MG63 (cell line): Measurements from ENCODE around the gene CAMKMT. TPM values are rescaled to one million over a fixed set of nuclear protein-coding genes. Genes with fewer than 3 reads are reported as not detected.

ENCODE experiments used
- DNase-seq: peaks from one replicate; pipeline ENCODE4 v3.0.0-alpha.2; 2020
- H3K27me3 ChIP-seq: fragments of 250-450 bp; sonication (Bioruptor Pico); 2 replicates; pipeline ENCODE4 v1.5.1; 2020; ENCODE audit warnings: mild to moderate bottlenecking, moderate library complexity
- H3K36me3 ChIP-seq: fragments of 250-450 bp; sonication (Bioruptor Pico); 2 replicates; pipeline ENCODE4 v1.5.1; 2020; ENCODE audit warnings: mild to moderate bottlenecking, moderate library complexity
- H3K4me3 ChIP-seq: fragments of 250-450 bp; sonication (Bioruptor Pico); 2 replicates; pipeline ENCODE4 v1.5.1; 2020; ENCODE audit warnings: mild to moderate bottlenecking, moderate library complexity
- H3K9me3 ChIP-seq: fragments of 250-450 bp; sonication (Bioruptor Pico); 2 replicates; pipeline ENCODE4 v1.5.1; 2020; ENCODE audit warnings: mild to moderate bottlenecking, moderate library complexity
- total RNA-seq: library from RNA; depleted of rRNA; stranded (reverse); fragments of >200 nt; shearing (Covaris generic); gene quantifications from 2 replicates; pipeline ENCODE4 v1.2.3, GENCODE V29; 2014; ENCODE audit warnings: low replicate concordance

CAMKMT gene
- total RNA-seq, 1 experiment from 2014 or later, result 1.3 TPM

DNA sequence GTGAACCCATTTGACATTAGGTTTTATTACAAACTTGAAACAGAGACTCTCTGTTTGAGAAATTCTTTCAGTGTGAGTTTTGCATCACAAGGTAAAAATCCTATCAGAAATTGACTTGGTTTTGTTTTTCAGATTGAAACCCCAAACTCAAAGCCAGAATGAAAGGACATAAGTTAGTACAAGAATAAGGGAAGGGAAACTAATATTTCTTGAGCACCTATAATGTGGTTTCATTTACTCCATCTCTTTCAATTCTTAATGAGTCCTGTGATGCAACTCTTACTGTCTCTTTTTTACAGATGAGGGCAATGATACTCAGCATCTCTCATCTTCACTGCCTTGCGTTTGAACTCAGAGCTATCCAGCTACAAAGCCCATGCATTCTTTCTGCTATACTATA is 369.8 kb downstream of the CAMKMT start:
- Histone ChIP-seq H3K9me3 (peaks cover 10% of the 10 kb centered on the region), H3K27me3 (no peaks in the 10 kb centered on the region), H3K4me3 (no peak overlapping the region), H3K36me3 (no peaks in the 10 kb centered on the region)
- no peak for DNase-seq

DNA sequence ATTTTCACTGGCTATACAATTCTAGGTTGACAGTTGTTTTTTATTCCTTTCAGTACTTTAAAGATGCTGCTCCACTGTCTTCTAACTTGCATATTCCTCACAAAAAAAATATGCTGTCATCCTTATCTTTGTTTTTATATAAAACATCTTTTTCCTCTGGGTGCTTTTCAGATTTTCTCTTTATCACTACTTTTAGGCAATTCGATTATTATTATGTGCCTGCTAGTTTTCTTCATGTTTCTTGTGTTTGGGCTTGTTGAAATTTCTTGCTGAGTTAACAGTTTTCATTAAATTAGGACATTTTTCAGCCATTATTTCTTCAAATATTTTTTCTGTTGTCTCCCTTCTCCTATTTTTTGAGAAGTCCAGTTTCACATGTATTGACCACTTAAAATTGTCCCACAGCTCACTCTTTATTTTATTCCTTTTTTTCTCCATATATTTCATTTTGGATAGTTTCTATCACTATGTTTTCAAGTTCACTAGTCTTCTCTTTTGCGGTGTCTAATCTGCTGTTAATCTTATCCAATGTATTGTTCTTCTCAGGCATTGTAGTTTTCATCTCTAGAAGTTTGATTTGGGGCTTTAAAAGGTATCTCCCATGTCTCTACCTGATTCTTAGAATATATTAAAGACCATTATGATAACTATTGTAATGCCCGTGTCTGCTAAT is 374.7 kb downstream of the CAMKMT start:
- peaks cover 24% of the 10 kb centered on the region for H3K9me3 ChIP-seq
- DNase-seq, result no peak

DNA sequence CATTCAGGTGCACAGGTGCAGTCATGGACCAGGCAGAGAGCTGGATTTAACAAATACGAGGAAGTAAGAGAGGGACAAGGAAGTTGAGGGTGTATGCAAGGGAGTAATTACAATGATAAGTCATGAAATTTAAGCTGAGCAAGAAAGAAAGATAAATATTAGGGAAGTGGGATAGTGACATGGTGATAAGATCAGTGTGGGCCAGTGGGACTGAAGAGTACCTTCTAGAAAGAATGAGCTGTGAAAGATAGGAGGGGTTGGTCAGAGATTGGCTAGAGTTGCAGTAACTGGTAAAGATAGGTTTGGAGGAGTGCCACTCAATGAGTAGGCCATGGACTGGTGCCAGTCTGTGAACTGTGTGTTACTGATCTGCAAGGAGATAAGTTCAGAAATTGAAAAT is 378.9 kb downstream of the CAMKMT start:
- peaks cover 20% of the 10 kb centered on the region for H3K9me3 ChIP-seq
- H3K36me3 ChIP-seq, result no peaks in the 10 kb centered on the region
- H3K27me3 ChIP-seq, result no peaks in the 10 kb centered on the region
- peak; percentile 48 for DNase-seq
- H3K4me3 ChIP-seq, result no peak overlapping the region

More for the DNA sequence above, 374.7 kb downstream of the CAMKMT start:
- H3K36me3 ChIP-seq, result no peaks in the 10 kb centered on the region
- H3K4me3 ChIP-seq, result no peak overlapping the region
- H3K27me3 ChIP-seq, result no peaks in the 10 kb centered on the region

DNA sequence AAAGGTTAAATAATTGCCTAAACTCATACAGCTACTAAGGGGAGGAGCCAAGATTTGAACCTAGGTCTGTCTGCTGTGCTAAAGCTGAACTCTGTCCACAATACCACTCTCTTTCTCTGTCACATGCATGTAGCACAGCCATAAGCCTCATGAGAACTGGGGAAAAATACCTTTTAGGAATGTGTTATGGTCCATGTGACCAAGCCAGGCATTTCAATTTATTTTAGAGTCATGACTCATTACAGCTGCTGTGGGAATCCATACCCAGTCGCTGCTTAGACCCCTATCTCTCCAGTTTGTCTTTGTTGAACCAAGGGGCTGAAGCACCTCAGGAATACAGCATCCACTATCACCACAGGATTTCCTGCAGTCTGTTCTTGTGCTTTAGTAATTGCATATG is 379.8 kb downstream of the CAMKMT start:
- no peak for DNase-seq
- H3K36me3 ChIP-seq, result no peaks in the 10 kb centered on the region
- H3K27me3 ChIP-seq, result no peaks in the 10 kb centered on the region
- peaks cover 14% of the 10 kb centered on the region for H3K9me3 ChIP-seq
- no peak overlapping the region for H3K4me3 ChIP-seq

DNA sequence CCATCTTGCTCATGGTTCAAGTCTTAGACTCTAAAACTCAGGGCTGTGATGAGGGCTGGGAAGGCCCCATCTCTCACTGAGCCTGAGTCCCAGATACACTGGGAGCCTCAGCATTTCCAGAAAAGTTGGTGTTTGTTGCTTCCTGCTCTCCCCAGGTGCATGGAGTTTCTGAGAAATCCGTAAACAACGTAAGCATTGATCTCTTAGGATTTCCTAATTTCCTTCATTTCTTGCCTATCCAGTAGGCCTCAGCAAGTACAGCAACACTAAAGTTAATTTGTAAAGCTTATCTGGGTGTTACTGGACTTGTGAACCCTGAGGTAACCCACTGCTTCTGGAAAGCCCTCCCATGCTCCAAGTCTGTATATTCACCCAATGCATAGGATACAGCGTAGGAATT is 380.3 kb downstream of the CAMKMT start:
- DNase-seq, result no peak
- Histone ChIP-seq H3K27me3 (no peaks in the 10 kb centered on the region), H3K4me3 (no peak overlapping the region), H3K9me3 (peaks cover 9% of the 10 kb centered on the region), H3K36me3 (no peaks in the 10 kb centered on the region)

DNA sequence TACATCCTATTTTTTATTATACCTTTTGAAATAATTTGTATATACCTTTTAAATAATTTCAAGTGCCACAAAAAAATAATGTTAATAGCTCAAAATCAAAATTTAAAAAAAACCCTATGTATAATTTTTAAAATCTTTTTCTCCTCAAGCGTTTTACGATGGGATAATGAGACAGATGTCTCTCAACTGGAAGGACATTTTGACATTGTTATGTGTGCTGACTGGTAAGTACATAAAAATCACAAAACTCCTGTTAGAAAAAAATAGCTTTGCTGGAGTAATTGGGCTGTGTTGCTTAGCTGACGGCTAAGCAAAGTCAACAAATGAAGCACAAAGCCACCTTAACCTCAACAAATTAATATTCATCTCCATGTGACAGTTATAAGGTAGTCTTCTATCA is 381.7 kb downstream of the CAMKMT start:
- Histone ChIP-seq H3K4me3 (no peak overlapping the region), H3K9me3 (0 out of 2 replicates have a peak, but pooled peaks cover under 1% of the 10 kb centered on the region), H3K36me3 (no peaks in the 10 kb centered on the region), H3K27me3 (no peaks in the 10 kb centered on the region)
- no peak for DNase-seq

DNA sequence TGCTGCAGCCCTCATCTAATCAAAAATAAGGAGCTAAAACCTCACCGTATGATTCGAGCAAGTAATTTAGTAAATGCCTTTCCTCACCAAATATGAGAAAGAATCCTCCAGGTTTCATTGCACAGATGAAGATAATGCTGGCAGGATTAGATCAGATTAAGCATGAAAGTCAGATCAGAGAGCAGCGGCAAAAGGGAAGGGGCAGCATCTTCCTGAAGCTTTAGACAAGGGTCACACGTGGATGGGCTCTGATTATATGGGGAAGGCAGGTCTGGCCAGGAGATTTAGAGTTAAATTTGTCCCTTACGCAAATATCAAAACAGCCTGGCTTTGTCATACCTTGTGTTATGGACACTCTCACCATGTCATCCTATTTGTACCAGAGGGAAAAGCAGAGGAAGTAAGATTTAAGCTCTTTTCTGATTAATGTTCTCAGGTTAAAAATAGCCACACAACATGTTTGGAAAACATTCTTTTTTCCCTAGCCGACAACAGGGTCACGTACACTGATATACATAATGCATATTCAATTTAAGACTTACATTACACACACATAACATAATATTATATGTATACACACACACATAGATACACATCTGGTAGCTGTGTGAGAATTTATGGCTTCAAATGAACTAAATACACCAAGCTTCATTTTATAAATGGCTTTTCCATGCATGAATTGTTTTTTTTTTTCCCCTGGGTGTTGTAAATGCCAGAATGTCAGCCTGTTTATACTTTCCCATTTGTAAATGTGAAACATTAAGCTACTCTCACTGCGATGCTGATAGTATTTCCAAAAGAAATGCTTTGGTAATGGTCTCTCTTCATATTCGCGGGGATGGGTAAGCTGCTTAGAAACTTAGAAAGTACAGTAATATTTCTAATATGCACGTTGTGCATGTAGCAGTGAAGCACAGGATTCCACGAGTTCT is 383.5 kb downstream of the CAMKMT start:
- Histone ChIP-seq H3K36me3 (no peaks in the 10 kb centered on the region), H3K9me3 (no peaks in the 10 kb centered on the region), H3K27me3 (no peaks in the 10 kb centered on the region), H3K4me3 (no peak overlapping the region)
- no peak for DNase-seq

DNA sequence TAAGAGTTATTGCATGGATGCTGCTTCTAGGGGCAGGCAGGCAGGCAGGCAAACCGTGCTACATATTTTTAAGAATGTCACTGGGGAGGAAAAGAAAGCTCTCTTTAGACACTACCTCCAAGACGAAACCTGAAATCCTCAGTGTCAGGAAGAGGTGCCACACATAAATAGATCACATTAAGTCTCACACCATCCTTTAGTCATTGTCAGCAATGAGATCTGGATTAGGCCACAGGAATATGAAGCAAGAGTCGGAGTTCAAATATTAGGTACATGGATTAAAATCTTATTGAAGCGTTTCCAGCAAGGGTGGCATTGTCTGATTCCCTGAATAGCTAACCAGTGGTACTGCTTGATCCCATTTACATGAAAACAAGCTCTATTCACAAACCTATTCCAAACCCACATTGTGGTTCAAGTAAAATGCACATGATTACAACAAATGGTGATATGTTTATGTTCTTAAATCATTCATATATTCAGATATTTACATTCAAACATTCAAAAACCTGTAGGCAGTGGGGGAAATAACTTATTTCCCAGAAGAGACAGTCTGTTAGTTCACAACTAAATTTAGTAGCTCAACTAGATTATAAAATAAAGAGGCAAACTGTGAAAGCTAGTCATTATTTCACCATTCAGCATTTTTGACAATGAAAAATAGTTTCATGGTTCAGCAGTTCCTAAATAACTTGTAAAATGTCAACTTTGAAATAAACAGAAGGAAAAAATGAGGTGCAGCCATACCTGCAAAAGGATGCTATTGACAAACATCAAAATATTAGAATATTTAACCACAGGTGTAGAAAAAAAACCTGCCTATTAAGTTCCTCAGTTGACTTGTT is 384.4 kb downstream of the CAMKMT start:
- DNase-seq, result no peak
- Histone ChIP-seq H3K9me3 (no peaks in the 10 kb centered on the region), H3K36me3 (no peaks in the 10 kb centered on the region), H3K4me3 (no peak overlapping the region), H3K27me3 (no peaks in the 10 kb centered on the region)

DNA sequence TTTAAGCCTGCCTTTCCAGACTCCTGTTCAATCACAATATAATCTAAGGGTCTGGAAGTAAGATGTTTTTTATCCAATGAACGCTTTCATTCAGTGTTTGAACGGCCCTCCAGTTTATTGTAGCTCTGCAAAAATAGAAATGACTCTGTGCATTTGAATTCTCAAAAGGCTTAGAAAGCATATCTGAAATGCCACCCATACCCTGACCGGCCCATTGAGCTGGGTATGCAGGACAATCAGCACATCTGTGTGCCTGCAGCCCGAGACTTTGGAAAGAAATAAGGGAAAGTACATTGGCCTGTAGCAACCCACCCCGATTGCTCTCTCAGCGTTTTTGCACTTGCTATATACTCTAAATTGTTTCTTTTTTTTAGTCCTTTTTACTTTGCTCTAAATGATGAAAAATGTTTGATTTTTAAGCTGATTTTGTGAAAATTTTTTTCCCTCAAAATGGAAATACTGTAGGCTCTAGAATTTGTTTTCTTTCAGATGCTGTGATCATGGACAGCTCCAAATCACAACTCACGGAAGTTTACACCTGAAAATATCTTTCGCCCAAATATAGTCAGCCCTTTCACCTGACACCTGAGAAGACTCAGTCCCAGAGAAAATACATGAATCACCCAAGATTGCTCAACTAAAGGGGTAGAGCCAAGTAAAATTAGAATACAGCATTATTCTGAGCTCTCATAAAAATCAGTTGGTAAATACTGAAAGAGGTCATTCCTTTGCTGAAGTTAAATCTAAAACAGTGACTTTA is 385.3 kb downstream of the CAMKMT start:
- no peaks in the 10 kb centered on the region for H3K9me3 ChIP-seq
- H3K36me3 ChIP-seq, result no peaks in the 10 kb centered on the region
- H3K4me3 ChIP-seq, result no peak overlapping the region
- no peak for DNase-seq
- H3K27me3 ChIP-seq, result no peaks in the 10 kb centered on the region

DNA sequence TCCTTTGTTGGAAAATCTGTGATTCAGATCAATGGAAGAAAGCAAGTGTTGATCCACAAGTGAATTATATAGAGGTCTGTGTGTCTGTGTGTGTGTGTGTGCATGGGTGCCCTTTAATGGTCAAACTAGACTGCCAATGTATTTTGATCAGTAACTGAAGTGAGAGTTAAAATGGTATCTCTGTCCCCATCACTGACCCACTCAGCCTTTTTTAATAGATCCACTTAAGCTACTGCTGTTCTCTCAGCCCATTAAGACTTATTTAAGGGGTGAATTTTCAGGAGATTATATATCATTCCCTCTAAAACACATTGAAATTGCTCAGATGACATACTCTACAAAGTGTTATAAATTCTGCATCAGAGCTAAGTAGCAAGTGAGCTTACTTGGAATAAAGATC is 386.0 kb downstream of the CAMKMT start:
- H3K4me3 ChIP-seq, result no peak overlapping the region
- no peak for DNase-seq

DNA sequence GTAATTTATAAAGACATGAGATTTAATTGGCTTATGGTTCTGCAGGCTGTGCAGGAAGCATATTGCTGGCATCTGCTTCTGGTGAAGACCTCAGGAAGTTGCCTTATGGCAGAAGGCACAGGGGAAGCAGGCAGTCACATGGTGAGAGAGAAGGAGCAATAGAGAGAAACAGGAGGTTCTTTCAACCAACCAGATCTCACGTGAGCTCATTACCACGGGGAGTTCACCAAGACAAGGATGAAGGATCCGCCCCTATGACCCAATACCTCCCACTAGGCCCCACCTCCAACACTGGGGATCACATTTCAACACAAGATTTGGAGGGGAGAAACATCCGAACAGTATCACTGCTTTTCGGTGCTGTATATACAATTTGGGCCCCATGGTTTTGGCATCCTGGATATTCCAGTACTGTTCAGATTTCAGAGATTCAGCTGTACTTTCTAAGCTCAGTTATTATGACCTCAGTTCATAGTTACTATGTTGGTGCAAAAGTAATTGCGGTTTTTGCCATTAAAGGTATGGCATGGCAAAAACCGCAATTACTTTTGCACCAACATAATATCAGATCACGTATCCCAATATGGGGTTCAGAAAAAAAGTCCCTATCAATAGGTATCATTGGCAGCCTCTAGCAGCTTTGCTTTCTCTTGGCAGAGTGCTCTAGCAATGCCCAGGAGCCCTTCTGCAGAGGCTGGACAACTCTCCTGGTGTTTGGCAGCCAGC is 390.2 kb downstream of the CAMKMT start:
- H3K36me3 ChIP-seq, result no peaks in the 10 kb centered on the region
- DNase-seq, result no peak
- no peaks in the 10 kb centered on the region for H3K27me3 ChIP-seq
- H3K9me3 ChIP-seq, result no peaks in the 10 kb centered on the region
- no peak overlapping the region for H3K4me3 ChIP-seq

More for the DNA sequence above, 386.0 kb downstream of the CAMKMT start:
- H3K9me3 ChIP-seq, result no peaks in the 10 kb centered on the region
- no peaks in the 10 kb centered on the region for H3K36me3 ChIP-seq
- no peaks in the 10 kb centered on the region for H3K27me3 ChIP-seq

DNA sequence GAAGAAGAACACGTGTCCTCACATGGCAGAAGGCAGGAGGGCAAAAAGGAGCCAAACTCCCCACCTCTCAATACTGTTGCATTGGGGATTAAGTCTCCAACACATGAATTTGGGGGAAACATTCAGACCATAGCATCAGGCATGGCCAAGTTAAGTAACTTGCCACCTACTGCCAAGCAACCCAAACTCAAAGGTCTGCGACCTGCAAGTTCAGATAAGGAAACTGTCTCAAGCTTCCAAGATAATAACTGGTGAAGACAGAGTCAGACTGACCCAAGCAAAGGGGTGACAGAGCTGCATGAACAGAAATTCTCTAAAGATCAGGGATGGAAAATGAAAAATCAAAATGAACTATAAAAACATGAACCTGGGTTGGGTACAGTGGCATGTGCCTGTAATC is 391.0 kb downstream of the CAMKMT start:
- DNase-seq, result no peak
- H3K27me3 ChIP-seq, result no peaks in the 10 kb centered on the region
- no peak overlapping the region for H3K4me3 ChIP-seq
- H3K9me3 ChIP-seq, result no peaks in the 10 kb centered on the region
- H3K36me3 ChIP-seq, result no peaks in the 10 kb centered on the region

DNA sequence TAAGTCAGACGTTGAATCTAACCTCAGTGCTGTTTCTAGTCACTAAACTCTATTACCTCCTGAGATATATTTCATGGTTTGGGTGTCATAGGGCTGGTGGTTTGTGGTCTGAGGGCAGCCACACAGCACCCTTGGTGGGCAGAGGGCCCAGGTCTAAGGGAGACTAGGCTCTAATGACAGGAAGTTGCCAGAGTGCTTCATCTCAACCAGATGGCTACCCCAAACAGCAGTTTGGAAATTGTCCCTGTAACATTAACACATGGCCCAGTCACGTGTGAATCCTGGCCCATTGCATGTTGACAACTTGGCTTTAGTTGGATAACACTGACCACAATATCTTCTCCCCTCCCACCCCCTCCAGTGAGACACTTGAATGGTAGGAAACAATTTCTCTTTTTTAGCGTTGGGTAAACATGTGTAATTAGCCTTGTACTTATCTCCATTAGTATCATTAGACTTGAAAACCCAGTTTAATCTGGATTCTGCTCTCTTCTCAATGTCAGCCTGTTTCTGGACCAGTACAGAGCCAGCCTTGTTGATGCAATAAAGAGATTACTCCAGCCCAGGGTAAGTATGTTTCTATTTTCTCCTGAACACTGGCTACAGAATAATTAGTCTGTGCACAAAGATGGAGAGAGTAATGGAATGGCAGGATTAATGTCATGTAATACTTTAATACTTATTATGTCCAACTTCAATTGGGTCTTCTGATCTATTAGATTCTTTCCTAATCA is 392.0 kb downstream of the CAMKMT start:
- H3K27me3 ChIP-seq, result no peaks in the 10 kb centered on the region
- peak; percentile 69 for DNase-seq
- no peaks in the 10 kb centered on the region for H3K36me3 ChIP-seq
- no peak overlapping the region for H3K4me3 ChIP-seq
- no peaks in the 10 kb centered on the region for H3K9me3 ChIP-seq

DNA sequence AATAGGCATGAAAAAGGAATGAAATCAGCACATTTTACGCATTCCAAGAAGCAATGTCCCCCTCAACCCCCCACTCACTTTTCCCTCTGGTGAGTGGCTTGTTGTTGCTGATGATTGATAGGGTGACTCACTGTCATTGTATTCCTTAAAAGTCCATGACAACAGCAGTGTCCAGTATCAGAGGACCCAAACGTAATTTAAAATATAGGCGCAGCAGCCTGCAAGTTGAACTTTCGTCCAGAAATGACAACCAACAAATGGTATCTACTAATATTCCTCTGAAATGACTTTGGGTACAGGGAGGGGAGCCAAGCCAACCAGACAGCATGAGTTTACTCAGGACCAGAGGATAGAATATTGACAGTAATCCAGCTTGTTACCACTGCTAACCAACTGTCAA is 396.8 kb downstream of the CAMKMT start:
- Histone ChIP-seq H3K36me3 (no peaks in the 10 kb centered on the region), H3K4me3 (no peak overlapping the region), H3K9me3 (no peaks in the 10 kb centered on the region; the same call in 1 of the 2 replicates), H3K27me3 (peaks cover 4% of the 10 kb centered on the region; the same call in 1 of the 2 replicates)
- DNase-seq, result no peak

DNA sequence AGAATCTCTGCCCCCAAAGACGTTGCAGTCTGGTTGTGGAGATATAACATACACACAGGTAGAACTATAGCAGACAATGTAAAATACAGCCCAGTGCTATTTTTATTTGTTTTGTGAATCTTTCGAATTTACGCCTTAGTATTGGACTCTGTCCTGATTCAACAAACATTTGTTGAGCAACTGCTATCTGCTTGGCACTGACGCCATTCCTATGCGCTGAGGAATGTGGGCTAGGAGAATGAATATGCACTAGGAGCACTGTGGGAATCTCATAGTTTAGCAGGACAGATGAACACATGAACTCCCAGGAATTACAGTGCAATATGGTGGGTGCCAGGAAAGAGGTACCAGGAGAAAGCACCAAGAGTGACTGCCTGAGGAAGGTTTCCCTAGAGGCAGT is 398.1 kb downstream of the CAMKMT start:
- no peaks in the 10 kb centered on the region; the same call in 1 of the 2 replicates for H3K9me3 ChIP-seq
- peak; percentile 57 for DNase-seq
- no peaks in the 10 kb centered on the region for H3K36me3 ChIP-seq
- H3K27me3 ChIP-seq, result peaks cover 4% of the 10 kb centered on the region; the same call in 1 of the 2 replicates
- H3K4me3 ChIP-seq, result no peak overlapping the region
